K562 (cell line): ENCODE measurements around the gene PARD6B. TPM values are rescaled to one million over a fixed set of nuclear protein-coding genes. Genes with fewer than 3 reads are reported as not detected.

Experiments
- CHAMP1 ChIP-seq: fragments of 450-650 bp; IDR thresholded peaks from 2 replicates; pipeline ENCODE4 v1.6.1; 2016; ENCODE audit warnings: mild to moderate bottlenecking
- DIDO1 ChIP-seq: fragments of 450-650 bp; IDR thresholded peaks from 2 replicates; pipeline ENCODE4 v1.6.1; 2016; ENCODE audit warnings: low read depth, missing biosample characterization, missing genetic modification characterization
- ERF ChIP-seq: fragments of 450-650 bp; formaldehyde crosslinking; IDR thresholded peaks from 2 replicates; pipeline ENCODE4 v1.4.0; 2020; ENCODE audit warnings: mild to moderate bottlenecking, mixed read lengths
- FOXJ2 ChIP-seq: fragments of 200-800 bp; sonication (Bioruptor generic); IDR thresholded peaks from 2 replicates; pipeline ENCODE4 v1.6.1; 2016; ENCODE audit warnings: missing genetic modification characterization, missing compliant biosample characterization
- FOXP4 ChIP-seq: sonication (generic); formaldehyde crosslinking; IDR thresholded peaks from 2 replicates; pipeline ENCODE4 v1.8.0; 2022; ENCODE audit warnings: mild to moderate bottlenecking, missing genetic modification reagents, borderline replicate concordance
- KDM2B ChIP-seq: fragments of 250-450 bp; sonication (Bioruptor Pico); IDR thresholded peaks from 2 replicates; pipeline ENCODE4 v1.8.0; 2021; ENCODE audit warnings: mild to moderate bottlenecking, moderate library complexity
- KDM4B ChIP-seq, 2 experiments: fragments of 450-650 bp in 1 of 2; sonication (generic) in 1 of 2; IDR thresholded peaks; 2 replicates each; pipeline ENCODE4 v1.6.1; 2016 to 2017; ENCODE audit warnings: borderline replicate concordance in 2 of 2, antibody characterized with exemption in 1 of 2, low read depth in 1 of 2, mild to moderate bottlenecking in 1 of 2
- MYBL2 ChIP-seq, 2 experiments: fragments of 450-650 bp in 1 of 2; sonication (generic) in 1 of 2; formaldehyde crosslinking in 1 of 2; IDR thresholded peaks; 2 replicates each; pipeline versions ENCODE4 v1.6.1 to v1.8.1; 2017 to 2022; ENCODE audit warnings: borderline replicate concordance in 1 of 2, inconsistent platforms in 1 of 2, low read depth in 1 of 2, mild to moderate bottlenecking in 1 of 2, missing genetic modification reagents in 1 of 2, moderate library complexity in 1 of 2
- NFE2L1 ChIP-seq: fragments of 450-650 bp; IDR thresholded peaks from 2 replicates; pipeline ENCODE4 v1.6.1; 2016; ENCODE audit warnings: missing genetic modification characterization, low read depth, mild to moderate bottlenecking, missing compliant biosample characterization, moderate library complexity, borderline replicate concordance
- NKRF ChIP-seq: fragments of 450-650 bp; IDR thresholded peaks from 2 replicates; pipeline ENCODE4 v1.6.1; 2016; ENCODE audit warnings: borderline replicate concordance
- PCBP1 ChIP-seq: fragments of 200-400 bp; formaldehyde crosslinking; IDR thresholded peaks from 2 replicates; pipeline ENCODE4 v1.6.1; 2018; ENCODE audit warnings: mild to moderate bottlenecking, low read depth, low read length; ENCODE audit not compliant: poor library complexity, severe bottlenecking
- PHF20 ChIP-seq: fragments of 450-650 bp; IDR thresholded peaks from 2 replicates; pipeline ENCODE4 v1.6.1; 2018; ENCODE audit not compliant: partially characterized antibody
- PURB ChIP-seq: sonication (generic); formaldehyde crosslinking; IDR thresholded peaks from 2 replicates; pipeline ENCODE4 v1.9.0; 2021; ENCODE audit warnings: low read depth, mild to moderate bottlenecking, missing genetic modification reagents
- RFX1 ChIP-seq: fragments of 450-650 bp; IDR thresholded peaks from 2 replicates; pipeline ENCODE4 v1.6.1; 2016; ENCODE audit warnings: mild to moderate bottlenecking, moderate library complexity
- SIN3A ChIP-seq, 2 experiments: fragments of 150-350 bp in 1 of 2; IDR thresholded peaks; 2 replicates each; pipeline ENCODE4 v1.6.1; 2011 to 2016; ENCODE audit warnings: borderline replicate concordance in 2 of 2, low read depth in 2 of 2, low read length in 2 of 2, mild to moderate bottlenecking in 2 of 2, moderate library complexity in 2 of 2; ENCODE audit not compliant: control insufficient read depth in 1 of 2
- ZBTB7A ChIP-seq: IDR thresholded peaks from 2 replicates; pipeline ENCODE4 v1.6.1; 2011; ENCODE audit warnings: low read depth, mild to moderate bottlenecking, low read length, moderate library complexity, borderline replicate concordance; ENCODE audit not compliant: control insufficient read depth
- ZNF143 ChIP-seq: sonication (generic); formaldehyde crosslinking; IDR thresholded peaks from 2 replicates; pipeline ENCODE4 v1.9.0; 2022; ENCODE audit warnings: mild to moderate bottlenecking, missing genetic modification reagents
- ZNF239 ChIP-seq: fragments of 250-450 bp; sonication (Bioruptor Pico); IDR thresholded peaks from 2 replicates; pipeline ENCODE4 v1.4.0; 2020; ENCODE audit warnings: mild to moderate bottlenecking
- ZNF316 ChIP-seq: fragments of 450-650 bp; IDR thresholded peaks from 2 replicates; pipeline ENCODE4 v1.6.1; 2016
- ZNF41 ChIP-seq: fragments of 250-450 bp; sonication (Bioruptor Pico); conservative IDR thresholded peaks from 2 replicates; pipeline ENCODE4 v1.4.0; 2020; ENCODE audit warnings: mild to moderate bottlenecking
- ZSCAN32 ChIP-seq: fragments of 450-650 bp; formaldehyde crosslinking; IDR thresholded peaks from 2 replicates; pipeline ENCODE4 v1.4.0; 2020; ENCODE audit warnings: mild to moderate bottlenecking, moderate library complexity
- polyA plus RNA-seq, 8 experiments: library from polyadenylated mRNA; depleted of rRNA in 4 of 8; stranded (reverse) in 5 of 8; unstranded in 3 of 8; fragments of >200 nt; fragmentation: Nextera tagmentation in 2 of 8; fragmentation: Illumina TruSeq in 1 of 8; extraction: Ambion mirVana in 2 of 8; extraction: Trizol in 1 of 8; gene quantifications; 2 replicates each; pipeline versions ENCODE4 v1.2.1 to v1.2.3, GENCODE V29; 2011 to 2014; ENCODE audit warnings: inconsistent platforms in 1 of 8, missing spikeins in 1 of 8
- total RNA-seq, 7 experiments: library from RNA; depleted of rRNA in 6 of 7; stranded (reverse); fragments of >200 nt in 6 of 7; fragmentation: Illumina TruSeq in 2 of 7; extraction: Trizol in 2 of 7; gene quantifications; 2 replicates each; pipeline versions ENCODE4 v1.2.1 to v1.2.3, GENCODE V29; 2011 to 2021; ENCODE audit warnings: low replicate concordance in 1 of 7

The PARD6B gene
- total and polyA plus RNA-seq, 9 of the 15 experiments (the other 6 are each of a cell fraction or from before 2014, with no cell fraction given), result 1.7 to 12.3 (median 5.5) TPM

GRCh38 chr20:50729901-50730764, 1.2 kb upstream of the PARD6B start (continued):
- TF ChIP-seq CHAMP1, result no peak
- peak; percentile 20; the same call in 1 of the 2 replicates for TF ChIP-seq NKRF
- TF ChIP-seq RFX1, result peak; percentile 61
- peak in 1 of 2 experiments; percentile 48; a peak in 1 of 4 replicates for TF ChIP-seq SIN3A (IDR thresholded peaks at IDR 0.05; ENCODE audit: borderline replicate concordance in 2 of 2, control insufficient read depth in 1 of 2, low read depth in 2 of 2, low read length in 2 of 2)
- no peak for TF ChIP-seq DIDO1 (tag)
- no peak for TF ChIP-seq ZNF239 (CRISPR knock-in tag)
- no peak for TF ChIP-seq MYBL2 (IDR thresholded peaks at IDR 0.05; ENCODE audit: low read depth)
- no peak for TF ChIP-seq MYBL2 (CRISPR knock-in tag; IDR thresholded peaks at IDR 0.05; ENCODE audit: borderline replicate concordance)
- TF ChIP-seq PHF20, result no peak
- TF ChIP-seq FOXJ2, result no peak
- TF ChIP-seq PCBP1, result no peak
- TF ChIP-seq PURB (CRISPR knock-in tag), result no peak
- TF ChIP-seq KDM4B (IDR thresholded peaks at IDR 0.05; ENCODE audit: borderline replicate concordance in 2 of 2, low read depth in 1 of 2), result no peak
- 0 out of 2 replicates have a peak, but pooled peaks have one; percentile 16 for TF ChIP-seq KDM2B (CRISPR knock-in tag)
- TF ChIP-seq ZNF41 (CRISPR knock-in tag), result no peak
- no peak for TF ChIP-seq FOXP4 (CRISPR knock-in tag)
- TF ChIP-seq ZSCAN32 (CRISPR knock-in tag), result no peak
- no peak for TF ChIP-seq ZBTB7A
- TF ChIP-seq ZNF316, result no peak
- no peak for TF ChIP-seq NFE2L1 (tag)
- TF ChIP-seq ERF (CRISPR knock-in tag), result no peak
- TF ChIP-seq ZNF143 (CRISPR knock-in tag), result no peak
